ENCODE results near the gene FANCL. TPM values are rescaled to one million over a fixed set of nuclear protein-coding genes. Genes with fewer than 3 reads are reported as not detected.
"Not testable (repeated sequence)": the region's sequence is repeated elsewhere in the genome, so short reads cannot be mapped to it uniquely, and the experiment has no call there.

FANCL gene
- total RNA-seq, 2 donors from 2014 or later: 14.6 to 16.6 TPM

GRCh38 chr2:58210951-58211568 lies 30.1 kb downstream of the FANCL start:
- DNase-seq; intact Hi-C loops (cut with DNase I, micrococcal nuclease); ATAC-seq: not testable (repeated sequence)

GRCh38 chr2:58207189-58207588 lies 33.9 kb downstream of the FANCL start:
- ATAC-seq: no peak
- no peak for DNase-seq

GRCh38 chr2:58206785-58207184 lies 34.3 kb downstream of the FANCL start:
- DNase-seq: no peak

More at GRCh38 chr2:58207189-58207588, 33.9 kb downstream of the FANCL start:
- intact Hi-C loops (cut with DNase I, micrococcal nuclease): no loop called here

GRCh38 chr2:58204195-58204959 lies 36.7 kb downstream of the FANCL start:
- intact Hi-C loops (cut with DNase I, micrococcal nuclease): no loop called here
- ATAC-seq: peak; percentile 78
- DNase-seq: no peak

More at GRCh38 chr2:58206785-58207184, 34.3 kb downstream of the FANCL start:
- intact Hi-C loops (cut with DNase I, micrococcal nuclease): no loop called here
- ATAC-seq: no peak

- intact Hi-C loops (cut with DNase I, micrococcal nuclease): no loop called here
- ATAC-seq: no peak
- no peak for DNase-seq
Observed at GRCh38 chr2:58203018-58203417, 38.1 kb downstream of the FANCL start.

- ATAC-seq (no peak), DNase-seq (no peak)
- intact Hi-C loops (cut with DNase I, micrococcal nuclease): no loop called here
Observed at GRCh38 chr2:58202404-58202803, 38.7 kb downstream of the FANCL start.

- DNase-seq (no peak), ATAC-seq (no peak)
- intact Hi-C loops (cut with DNase I, micrococcal nuclease): no loop called here
Observed at GRCh38 chr2:58197894-58198293, 43.2 kb downstream of the FANCL start.

GRCh38 chr2:58195662-58196061 lies 45.5 kb downstream of the FANCL start:
- ATAC-seq (no peak), DNase-seq (no peak)
- intact Hi-C loops (cut with DNase I, micrococcal nuclease): no loop called here

- no peak for ATAC-seq
- DNase-seq: no peak
- intact Hi-C loops (cut with DNase I, micrococcal nuclease): no loop called here
Observed at GRCh38 chr2:58194458-58194857, 46.7 kb downstream of the FANCL start.

GRCh38 chr2:58187022-58187421 lies 54.1 kb downstream of the FANCL start:
- DNase-seq; intact Hi-C loops (cut with DNase I, micrococcal nuclease): not testable (repeated sequence)

GRCh38 chr2:58186501-58186900 lies 54.6 kb downstream of the FANCL start:
- no peak for DNase-seq
- intact Hi-C loops (cut with DNase I, micrococcal nuclease): no loop called here
- no peak for ATAC-seq

More at GRCh38 chr2:58187022-58187421, 54.1 kb downstream of the FANCL start:
- not testable (repeated sequence) for ATAC-seq

GRCh38 chr2:58182527-58182926 lies 58.6 kb downstream of the FANCL start:
- intact Hi-C loops (cut with DNase I, micrococcal nuclease): no loop called here
- DNase-seq: no peak
- no peak for ATAC-seq

- ATAC-seq: no peak
- intact Hi-C loops (cut with DNase I, micrococcal nuclease): no loop called here
- no peak for DNase-seq
Observed at GRCh38 chr2:58180635-58181034, 60.5 kb downstream of the FANCL start.

GRCh38 chr2:58180175-58180574 lies 61.0 kb downstream of the FANCL start:
- intact Hi-C loops (cut with DNase I, micrococcal nuclease); DNase-seq; ATAC-seq: not testable (repeated sequence)

- ATAC-seq; DNase-seq; intact Hi-C loops (cut with DNase I, micrococcal nuclease): not testable (repeated sequence)
Observed at GRCh38 chr2:58177187-58177586, 63.9 kb downstream of the FANCL start.

GRCh38 chr2:58171831-58172230 lies 69.3 kb downstream of the FANCL start:
- DNase-seq; intact Hi-C loops (cut with DNase I, micrococcal nuclease); ATAC-seq: not testable (repeated sequence)

GRCh38 chr2:58170334-58170933 lies 70.7 kb downstream of the FANCL start:
- DNase-seq; ATAC-seq; intact Hi-C loops (cut with DNase I, micrococcal nuclease): not testable (repeated sequence)

- DNase-seq; ATAC-seq; intact Hi-C loops (cut with DNase I, micrococcal nuclease): not testable (repeated sequence)
Observed at GRCh38 chr2:58169845-58170244, 71.3 kb downstream of the FANCL start.

GRCh38 chr2:58168130-58168529 lies 73.0 kb downstream of the FANCL start:
- intact Hi-C loops (cut with DNase I, micrococcal nuclease); DNase-seq; ATAC-seq: not testable (repeated sequence)

GRCh38 chr2:58163913-58164312 lies 77.2 kb downstream of the FANCL start:
- no peak for ATAC-seq
- DNase-seq: no peak
- intact Hi-C loops (cut with DNase I, micrococcal nuclease): no loop called here
